C4-2B (cell line): ENCODE results near the gene CEP250.
"Not testable (repeated sequence)": the region's sequence is repeated elsewhere in the genome, so short reads cannot be mapped to it uniquely, and the experiment has no call there.

Source experiments
- H3K27ac ChIP-seq: fragments of 450-650 bp; 2 replicates; pipeline ENCODE4 v1.5.1; 2017
- ZFX ChIP-seq: fragments of 450-650 bp; IDR thresholded peaks from 2 replicates; pipeline ENCODE4 v1.6.1; 2017
- TF ChIP-seq, protein P1 (sequence below): fragments of 450-650 bp; conservative IDR thresholded peaks from 2 replicates; pipeline ENCODE4 v1.5.1; 2017; ENCODE audit warnings: mild to moderate bottlenecking

Gene CEP250

DNA sequence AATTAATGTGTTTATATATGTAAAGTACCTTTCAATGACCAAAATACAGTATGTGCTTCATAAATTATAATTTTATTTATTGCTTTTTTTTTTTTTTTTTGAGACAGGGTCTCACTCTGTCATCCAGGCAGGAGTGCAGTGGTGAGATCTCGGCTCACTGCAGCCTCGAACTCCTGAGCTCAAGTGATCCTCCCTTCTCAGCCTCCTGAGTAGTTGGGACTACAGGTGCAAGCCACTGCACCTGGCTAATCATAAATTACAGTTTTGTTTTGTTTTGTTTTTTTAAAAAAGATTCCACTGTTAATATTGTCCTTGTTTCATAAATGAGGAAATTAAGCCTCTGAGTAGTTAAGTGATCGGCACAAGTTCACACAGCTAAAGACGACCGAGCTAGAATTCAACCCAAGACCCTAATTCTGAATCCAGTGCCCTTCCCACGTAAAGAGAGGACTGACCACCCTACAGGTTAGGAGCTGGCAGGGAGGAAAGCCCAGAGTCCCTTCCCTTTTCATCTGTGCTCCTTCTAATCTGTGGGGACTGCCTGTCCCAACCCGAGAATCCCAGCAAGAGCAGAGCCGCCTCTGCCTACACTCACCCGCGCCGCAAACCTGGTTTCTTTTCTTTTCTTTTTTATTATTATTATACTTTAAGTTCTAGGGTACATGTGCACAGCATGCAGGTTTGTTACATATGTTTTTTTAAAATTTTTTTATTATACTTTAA is 8.9 kb upstream of the CEP250 start:
- TF ChIP-seq ZFX: no peak
- TF ChIP-seq, protein P1, sequence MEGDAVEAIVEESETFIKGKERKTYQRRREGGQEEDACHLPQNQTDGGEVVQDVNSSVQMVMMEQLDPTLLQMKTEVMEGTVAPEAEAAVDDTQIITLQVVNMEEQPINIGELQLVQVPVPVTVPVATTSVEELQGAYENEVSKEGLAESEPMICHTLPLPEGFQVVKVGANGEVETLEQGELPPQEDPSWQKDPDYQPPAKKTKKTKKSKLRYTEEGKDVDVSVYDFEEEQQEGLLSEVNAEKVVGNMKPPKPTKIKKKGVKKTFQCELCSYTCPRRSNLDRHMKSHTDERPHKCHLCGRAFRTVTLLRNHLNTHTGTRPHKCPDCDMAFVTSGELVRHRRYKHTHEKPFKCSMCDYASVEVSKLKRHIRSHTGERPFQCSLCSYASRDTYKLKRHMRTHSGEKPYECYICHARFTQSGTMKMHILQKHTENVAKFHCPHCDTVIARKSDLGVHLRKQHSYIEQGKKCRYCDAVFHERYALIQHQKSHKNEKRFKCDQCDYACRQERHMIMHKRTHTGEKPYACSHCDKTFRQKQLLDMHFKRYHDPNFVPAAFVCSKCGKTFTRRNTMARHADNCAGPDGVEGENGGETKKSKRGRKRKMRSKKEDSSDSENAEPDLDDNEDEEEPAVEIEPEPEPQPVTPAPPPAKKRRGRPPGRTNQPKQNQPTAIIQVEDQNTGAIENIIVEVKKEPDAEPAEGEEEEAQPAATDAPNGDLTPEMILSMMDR: 0 out of 2 replicates have a peak, but pooled peaks have one; percentile 17
- no peak overlapping the region for H3K27ac ChIP-seq

DNA sequence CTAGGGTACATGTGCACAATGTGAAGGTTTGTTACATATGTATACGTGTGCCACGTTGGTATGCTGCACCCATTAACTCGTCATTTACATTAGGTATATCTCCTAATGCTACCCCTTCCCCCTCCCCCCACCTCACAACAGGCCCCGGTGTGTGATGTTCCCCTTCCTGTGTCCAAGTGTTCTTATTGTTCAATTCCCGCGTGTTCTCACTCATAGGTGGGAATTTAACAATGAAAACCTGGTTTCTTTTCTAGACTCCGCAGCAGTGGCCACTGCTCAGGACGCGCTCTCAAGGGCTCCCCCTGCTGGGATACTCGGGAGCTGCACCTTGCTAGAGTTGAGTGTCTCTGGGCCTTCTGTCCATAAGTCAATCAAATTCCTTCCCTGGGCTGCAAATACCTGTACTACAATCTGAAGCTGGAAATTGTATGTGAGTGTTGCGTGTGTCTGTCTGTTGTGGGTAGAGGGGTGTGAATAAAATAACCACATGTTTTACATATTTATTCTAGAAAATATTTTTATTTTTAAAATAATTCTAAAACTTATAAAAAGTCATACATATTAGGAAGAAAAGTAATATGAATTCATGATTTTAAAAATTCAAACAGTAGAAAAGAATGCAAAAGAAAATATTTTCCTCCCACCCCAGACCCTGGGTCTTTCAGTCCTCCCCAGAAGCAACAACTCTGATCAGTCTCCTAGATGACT is 8.2 kb upstream of the CEP250 start:
- H3K27ac ChIP-seq: no peak overlapping the region

DNA sequence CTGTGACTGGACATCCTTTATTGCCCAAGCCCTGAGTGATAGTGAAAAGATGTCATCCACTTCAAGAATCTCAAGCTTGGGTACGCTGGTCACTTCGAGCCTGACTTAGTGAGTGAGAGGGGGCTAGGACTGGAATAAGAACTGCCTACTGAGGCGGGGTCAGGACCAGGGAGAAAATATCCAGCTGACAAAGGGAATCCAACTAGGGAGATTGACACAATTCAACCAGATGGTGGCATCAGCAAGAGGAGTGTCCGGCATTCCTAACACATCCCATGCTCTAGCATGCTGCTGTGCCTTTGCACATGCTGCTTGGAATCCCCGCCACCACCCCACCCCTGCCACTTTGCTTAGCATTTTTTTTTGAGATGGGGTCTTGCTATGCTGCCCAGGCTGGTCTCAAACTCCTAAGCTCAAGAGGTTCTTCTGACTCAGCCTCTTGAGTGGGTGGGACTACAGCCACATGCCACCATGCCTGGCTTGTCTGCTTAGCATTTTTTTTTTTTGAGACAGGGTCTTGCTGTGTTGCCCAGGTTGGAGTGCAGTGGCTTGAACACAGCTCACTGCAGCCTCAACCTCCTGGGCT is 6.5 kb upstream of the CEP250 start:
- H3K27ac ChIP-seq: no peak overlapping the region; the same call in 1 of the 2 replicates
- TF ChIP-seq, protein P1: no peak

More for the DNA sequence above, 8.2 kb upstream of the CEP250 start:
- TF ChIP-seq ZFX: no peak
- TF ChIP-seq, protein P1: peak; percentile 99

DNA sequence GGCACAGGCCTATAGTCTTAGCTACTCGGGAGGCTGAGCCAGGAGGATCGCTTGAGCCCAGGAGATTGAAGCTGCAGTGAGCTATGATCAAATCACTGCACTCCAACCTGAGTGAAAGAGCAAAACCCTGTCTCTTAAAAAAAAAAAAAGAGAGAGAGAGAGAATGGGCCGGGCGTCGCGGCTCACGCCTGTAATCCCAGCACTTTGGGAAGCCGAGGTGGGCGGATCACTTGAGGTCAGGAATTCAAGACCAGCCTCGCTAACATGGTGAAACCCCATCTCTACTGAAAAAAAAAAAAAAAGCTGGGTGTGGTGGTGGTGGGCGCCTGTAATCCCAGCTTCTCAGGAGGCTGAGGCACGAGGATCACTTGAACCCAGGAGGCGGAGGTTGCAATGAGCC is 5.5 kb upstream of the CEP250 start:
- H3K27ac ChIP-seq: not testable (repeated sequence)

DNA sequence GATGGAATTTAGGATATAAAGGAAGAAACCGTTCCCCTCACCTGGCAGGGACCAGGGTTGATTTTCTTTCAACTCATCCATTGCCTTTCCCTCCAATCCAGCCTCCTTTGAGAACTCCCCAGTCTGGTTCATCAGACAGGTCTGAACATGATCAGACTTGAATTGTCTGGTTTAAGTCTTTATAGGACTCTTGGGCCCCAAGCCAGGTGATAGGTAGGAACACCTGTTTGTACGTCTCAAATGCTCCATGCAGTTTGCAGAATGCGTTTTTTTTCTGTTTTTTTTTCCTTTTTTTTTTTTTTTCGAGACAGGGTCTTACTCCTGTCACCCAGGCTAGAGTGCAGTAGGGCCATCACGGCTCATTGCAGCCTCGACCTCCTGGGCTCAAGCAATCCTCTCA is 4.1 kb upstream of the CEP250 start:
- TF ChIP-seq, protein P1: no peak
- TF ChIP-seq ZFX: no peak
- H3K27ac ChIP-seq: peak overlapping the region; percentile 58

DNA sequence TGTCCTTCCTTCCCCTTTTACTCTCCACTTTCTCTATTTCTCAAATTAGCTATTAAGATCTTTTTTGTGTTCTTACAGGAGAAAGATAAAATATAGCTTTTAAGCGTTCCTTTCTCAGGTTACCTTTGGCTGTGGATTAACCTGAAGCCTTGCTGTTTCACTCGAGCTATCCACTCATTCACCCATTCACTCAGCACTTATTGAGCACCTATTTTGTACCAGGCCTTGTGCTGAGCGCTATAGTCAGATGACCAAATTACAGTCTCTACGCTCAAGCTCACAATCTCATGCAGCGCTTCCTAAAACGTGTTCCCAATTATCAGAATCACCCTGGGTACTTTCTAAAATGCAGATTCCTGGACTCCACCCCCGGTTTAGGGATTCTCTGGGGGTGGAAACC is 1.8 kb upstream of the CEP250 start:
- TF ChIP-seq ZFX: no peak
- TF ChIP-seq, protein P1: no peak
- peak overlapping the region; percentile 85 for H3K27ac ChIP-seq

DNA sequence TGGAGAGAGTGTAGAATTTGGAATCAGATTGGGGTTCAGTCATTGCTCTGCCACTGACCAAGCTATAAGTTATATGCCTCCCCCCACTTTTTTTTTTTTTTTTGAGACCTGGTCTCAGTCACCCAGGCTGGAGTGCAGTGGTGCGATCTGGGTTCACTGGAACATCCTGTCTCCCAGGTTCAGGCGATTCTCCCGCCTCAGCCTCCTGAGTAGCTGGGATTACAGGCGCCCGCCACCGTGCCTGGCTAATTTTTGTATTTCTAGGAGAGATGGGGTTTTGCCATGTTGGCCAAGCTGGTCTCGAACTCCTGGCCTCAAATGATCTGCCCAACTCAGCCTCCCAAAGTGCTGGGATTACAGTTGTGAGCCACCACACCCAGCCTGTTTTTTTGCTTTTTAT is 1.3 kb downstream of the CEP250 start:
- H3K27ac ChIP-seq: not testable (repeated sequence)

DNA sequence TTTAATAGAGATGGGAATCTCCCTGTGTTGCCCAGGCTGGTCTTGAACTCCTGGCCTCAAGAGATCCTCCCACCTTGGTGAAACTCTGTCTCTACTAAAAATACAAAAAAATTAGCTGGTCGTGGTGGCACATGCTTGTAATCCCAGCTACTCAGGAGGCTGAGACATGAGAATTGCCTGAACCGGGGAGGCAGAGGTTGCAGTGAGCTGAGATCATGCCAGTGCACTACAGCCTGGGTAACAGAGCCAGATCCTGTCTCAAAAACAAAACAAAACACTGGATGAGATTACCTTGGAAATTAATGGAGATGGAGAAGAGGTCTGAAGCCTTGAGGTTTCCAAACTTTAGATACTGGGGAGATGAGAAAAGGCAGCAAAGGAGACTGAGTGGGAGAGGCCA is 2.1 kb downstream of the CEP250 start:
- H3K27ac ChIP-seq: not testable (repeated sequence)

DNA sequence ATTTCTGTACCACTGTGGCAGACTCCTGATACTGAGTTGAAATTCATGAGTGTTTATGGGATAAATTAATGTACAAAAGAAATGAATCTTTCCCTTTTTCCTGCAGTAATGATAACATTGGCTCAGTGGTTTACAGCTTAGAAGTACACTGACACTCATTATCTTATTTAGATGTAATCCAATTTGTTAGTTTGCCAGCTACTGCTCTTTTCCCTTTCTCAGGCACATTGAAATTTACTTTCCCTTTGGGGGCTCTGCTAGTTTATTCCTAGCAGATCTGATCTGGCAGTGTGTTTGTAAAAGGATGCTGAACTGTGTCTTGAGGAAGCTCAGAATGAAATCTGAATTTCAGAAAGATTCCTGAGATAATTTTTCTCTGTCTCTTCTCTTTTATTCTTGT is 3.0 kb downstream of the CEP250 start:
- TF ChIP-seq, protein P1: no peak
- TF ChIP-seq ZFX: no peak
- H3K27ac ChIP-seq: no peak overlapping the region
